HG03175 (cell line): ENCODE measurements around the gene SORT1.
"Not testable (repeated sequence)": the region's sequence is repeated elsewhere in the genome, so short reads cannot be mapped to it uniquely, and the experiment has no call there.

Experiments used
- ATAC-seq: cut with Tn5 transposase; IDR thresholded peaks from one replicate; pipeline ENCODE4 v1.9.1; 2021; ENCODE audit warnings: mild to moderate bottlenecking, moderate library complexity; ENCODE audit not compliant: unreplicated experiment

SORT1 gene

GRCh38 chr1:109398343-109399225 is 866 bp upstream of the SORT1 start:
- ATAC-seq: no peak

- ATAC-seq: no peak
Measured at GRCh38 chr1:109396871-109397580, 692 bp downstream of the SORT1 start.

GRCh38 chr1:109396513-109396839 is 1.2 kb downstream of the SORT1 start:
- no peak for ATAC-seq

GRCh38 chr1:109395602-109396512 is 1.9 kb downstream of the SORT1 start:
- no peak for ATAC-seq

- ATAC-seq: not testable (repeated sequence)
Measured at GRCh38 chr1:109395282-109395599, 2.5 kb downstream of the SORT1 start.

- no peak for ATAC-seq
Measured at GRCh38 chr1:109394591-109395281, 3.0 kb downstream of the SORT1 start.

- ATAC-seq: no peak
Measured at GRCh38 chr1:109393617-109394233, 4.0 kb downstream of the SORT1 start.

GRCh38 chr1:109392788-109393616 is 4.7 kb downstream of the SORT1 start:
- ATAC-seq: no peak

- no peak for ATAC-seq
Measured at GRCh38 chr1:109392037-109392787, 5.5 kb downstream of the SORT1 start.

GRCh38 chr1:109391626-109392025 is 6.1 kb downstream of the SORT1 start:
- peak; percentile 70 for ATAC-seq

GRCh38 chr1:109391157-109391556 is 6.6 kb downstream of the SORT1 start:
- no peak for ATAC-seq

- no peak for ATAC-seq
Measured at GRCh38 chr1:109389638-109390341, 7.9 kb downstream of the SORT1 start.

GRCh38 chr1:109388884-109389637 is 8.7 kb downstream of the SORT1 start:
- ATAC-seq: no peak

GRCh38 chr1:109388208-109388711 is 9.5 kb downstream of the SORT1 start:
- no peak for ATAC-seq

GRCh38 chr1:109386054-109386717 is 11.5 kb downstream of the SORT1 start:
- no peak for ATAC-seq

- no peak for ATAC-seq
Measured at GRCh38 chr1:109385417-109385816, 12.3 kb downstream of the SORT1 start.

GRCh38 chr1:109383854-109384253 is 13.9 kb downstream of the SORT1 start:
- no peak for ATAC-seq
